ENCODE measurements around the gene MXD3.

Gene MXD3

GRCh38 chr5:177302354-177303110 is 9.2 kb downstream of the MXD3 start:
- DNase-seq = no peak

DNA sequence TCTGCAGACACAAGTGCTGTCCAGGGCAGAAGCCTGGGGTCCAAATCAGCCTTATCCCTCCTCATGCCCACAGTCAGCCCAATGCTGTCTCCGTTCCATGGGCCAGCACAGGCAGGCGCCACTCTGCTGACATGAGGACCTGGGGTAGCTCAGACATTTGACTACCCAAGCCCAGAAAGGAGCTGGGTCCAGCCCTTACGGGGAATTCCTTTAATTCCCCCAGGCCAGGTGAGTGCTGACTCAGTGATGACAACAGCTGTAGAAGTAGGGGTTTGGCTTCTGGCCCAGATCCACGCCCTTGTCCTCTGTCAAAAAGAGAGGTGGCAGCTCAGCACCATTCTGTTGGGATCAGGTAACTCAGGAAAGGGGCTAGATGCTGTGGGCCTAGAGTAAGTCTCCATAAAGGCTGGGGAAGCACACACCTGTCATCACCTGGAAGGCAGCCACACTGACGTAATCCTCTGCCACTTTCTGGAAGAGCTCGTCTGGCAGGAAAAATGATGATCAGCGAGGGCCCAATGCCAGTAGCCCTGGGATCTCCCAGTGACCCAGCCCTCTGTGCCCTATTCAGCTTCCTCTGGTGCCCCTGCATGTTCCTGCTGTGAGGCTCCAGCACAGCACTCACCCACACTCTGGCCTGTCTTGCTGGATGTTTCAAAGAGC is 10.1 kb downstream of the MXD3 start:
- peak; percentile 81 for DNase-seq

DNA sequence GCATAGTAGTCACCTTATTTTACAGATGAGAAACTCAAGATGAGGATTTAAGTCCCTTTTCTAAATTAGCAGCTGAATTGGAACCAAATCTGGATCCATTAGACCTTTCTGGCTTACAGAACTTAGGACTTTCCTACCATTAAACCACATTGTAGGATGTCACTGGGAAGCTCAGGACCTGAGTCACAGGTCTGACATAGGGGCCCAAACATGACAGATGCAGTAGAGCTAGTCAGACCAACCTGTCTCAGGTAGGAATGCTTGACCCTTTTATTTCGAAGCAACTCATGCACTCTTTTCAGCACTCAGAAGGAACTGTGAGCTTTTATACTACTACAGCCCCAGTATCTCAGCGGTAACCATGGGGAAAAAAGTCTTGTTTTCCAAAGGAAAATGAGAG is 10.7 kb downstream of the MXD3 start:
- no peak for DNase-seq

GRCh38 chr5:177300236-177300880 is 11.3 kb downstream of the MXD3 start:
- DNase-seq = no peak

- DNase-seq = no peak
Measured at GRCh38 chr5:177299697-177300096, 12.0 kb downstream of the MXD3 start.

DNA sequence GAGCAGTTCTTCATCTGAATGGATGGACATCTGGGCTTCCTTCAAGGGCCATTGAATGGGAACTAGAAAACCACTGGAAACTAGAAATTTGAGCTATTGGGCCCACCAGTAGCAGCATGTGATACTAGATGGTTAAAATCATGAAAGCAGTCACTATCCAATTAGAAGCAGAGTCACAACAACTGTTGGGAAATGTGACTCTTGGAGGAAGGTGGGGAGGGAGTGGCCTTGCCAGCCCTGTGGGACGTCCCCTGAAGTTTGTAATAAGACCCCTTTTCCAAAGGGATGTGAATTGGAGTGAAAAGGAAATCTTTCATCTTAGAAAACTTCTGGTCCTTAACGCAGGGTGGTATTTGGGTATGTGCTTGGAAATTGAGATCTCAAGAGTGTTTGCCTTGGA is 13.8 kb downstream of the MXD3 start:
- no peak for DNase-seq

DNA sequence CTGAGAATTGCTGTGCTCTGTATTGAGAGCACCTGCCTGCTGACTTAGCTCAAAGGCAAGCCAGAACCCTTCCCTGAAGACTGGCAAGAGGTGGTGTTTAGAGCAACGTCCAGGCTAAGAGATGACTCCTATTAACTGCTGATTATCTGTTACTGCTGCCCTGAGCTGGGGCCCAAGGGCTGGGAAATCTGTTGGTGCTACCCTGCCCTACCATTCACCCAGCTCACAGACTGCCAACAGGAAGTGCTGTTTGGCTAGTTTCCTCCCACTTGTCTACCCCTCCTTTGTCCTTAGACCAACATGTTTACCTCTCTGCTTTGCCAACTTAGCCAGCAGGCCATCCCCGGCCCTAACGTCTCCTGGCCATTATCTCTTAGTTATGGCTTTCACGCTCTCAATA is 15.1 kb downstream of the MXD3 start:
- no peak for DNase-seq

GRCh38 chr5:177295924-177296323 is 15.8 kb downstream of the MXD3 start:
- DNase-seq = no peak

DNA sequence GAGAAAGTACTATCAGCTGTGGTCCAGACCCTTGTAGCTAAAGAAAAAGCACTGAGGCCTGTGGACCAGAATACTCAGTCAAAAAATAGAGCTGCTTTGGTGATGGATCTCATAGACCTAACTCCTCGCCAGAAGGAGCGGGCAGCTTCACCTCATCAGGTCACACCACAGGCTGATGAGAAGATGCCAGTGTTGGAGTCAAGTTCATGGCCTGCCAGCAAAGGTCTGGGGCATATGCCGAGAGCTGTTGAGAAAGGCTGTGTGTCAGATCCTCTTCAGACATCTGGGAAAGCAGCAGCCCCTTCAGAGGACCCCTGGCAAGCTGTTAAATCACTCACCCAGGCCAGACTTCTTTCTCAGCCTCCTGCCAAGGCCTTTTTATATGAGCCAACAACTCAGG is 17.1 kb downstream of the MXD3 start:
- DNase-seq = no peak

GRCh38 chr5:177293819-177294581 is 17.7 kb downstream of the MXD3 start:
- DNase-seq = no peak

DNA sequence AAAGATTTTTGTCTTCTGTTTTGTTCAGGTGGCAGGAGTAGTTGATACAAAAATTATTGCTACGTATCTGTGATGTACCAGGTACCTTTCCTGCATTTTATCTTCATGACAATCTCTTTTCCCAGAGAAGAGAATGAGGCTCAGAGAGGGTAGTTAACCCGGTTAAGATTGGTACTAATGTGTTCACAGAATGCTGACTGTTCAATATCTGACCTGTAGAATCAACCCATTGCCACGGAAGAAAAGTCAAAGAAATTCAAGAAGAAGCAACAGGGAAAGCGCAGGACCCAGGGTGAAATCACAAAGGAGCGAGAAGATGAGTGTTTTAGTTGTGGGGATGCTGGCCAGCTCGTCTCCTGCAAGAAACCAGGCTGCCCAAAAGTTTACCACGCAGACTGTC is 20.0 kb downstream of the MXD3 start:
- no peak for DNase-seq

GRCh38 chr5:177290816-177291596 is 20.7 kb downstream of the MXD3 start:
- no peak for DNase-seq

DNA sequence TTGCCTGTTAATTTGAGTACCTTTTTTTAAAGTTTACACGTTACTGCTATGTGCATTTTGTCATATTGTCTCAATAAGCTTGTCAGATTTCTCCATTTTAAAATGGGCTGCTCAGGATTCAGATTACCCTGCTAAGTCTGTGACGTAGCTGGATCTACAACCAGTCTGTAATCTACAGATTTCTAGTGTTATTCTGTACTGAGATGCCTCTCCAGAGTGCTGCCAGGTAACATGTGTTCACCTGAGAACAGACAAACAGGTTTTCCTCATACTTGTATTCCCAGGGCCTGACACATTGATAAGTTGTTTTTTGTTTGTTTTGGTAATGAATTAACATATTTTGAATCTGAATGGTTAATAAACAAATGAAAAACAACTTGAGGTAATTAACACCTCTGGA is 23.5 kb downstream of the MXD3 start:
- DNase-seq = no peak

DNA sequence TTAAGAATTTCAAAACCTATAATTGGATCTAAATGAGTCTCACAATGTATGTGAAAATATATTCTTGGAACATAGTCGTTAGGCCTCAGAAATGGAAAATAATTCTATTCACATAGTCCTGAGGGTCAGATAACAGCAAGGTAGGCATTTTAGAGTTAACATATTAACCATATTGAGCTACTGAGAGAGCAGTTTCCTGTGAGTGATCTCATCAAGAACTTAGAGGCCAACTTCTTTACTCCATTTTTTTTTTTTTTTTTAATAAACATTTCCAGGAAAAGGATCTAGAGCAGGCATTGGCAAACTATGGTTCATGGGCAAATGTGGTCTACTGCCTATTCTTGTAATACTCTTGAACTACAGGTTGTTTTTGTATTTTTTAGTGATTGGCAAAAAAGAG is 34.8 kb downstream of the MXD3 start:
- no peak for DNase-seq

DNA sequence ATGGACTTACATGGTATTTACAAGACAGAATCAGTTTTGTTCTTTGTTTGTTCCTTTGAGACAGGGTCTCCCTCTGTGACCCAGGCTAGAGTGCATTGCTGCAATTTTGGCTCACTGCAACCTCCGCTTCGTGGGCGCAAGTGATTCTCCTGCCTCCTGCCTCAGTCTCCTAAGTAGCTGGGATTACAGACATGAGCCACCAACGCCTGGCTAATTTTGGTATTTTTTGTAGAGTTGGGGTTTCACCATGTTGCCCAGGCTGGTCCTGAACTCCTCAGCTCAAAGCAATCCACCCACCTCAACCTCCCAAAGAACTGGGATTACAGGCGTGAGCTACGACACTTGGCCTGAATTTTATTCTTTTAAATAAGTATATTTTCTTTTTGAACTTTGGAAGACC is 35.8 kb downstream of the MXD3 start:
- no peak for DNase-seq

DNA sequence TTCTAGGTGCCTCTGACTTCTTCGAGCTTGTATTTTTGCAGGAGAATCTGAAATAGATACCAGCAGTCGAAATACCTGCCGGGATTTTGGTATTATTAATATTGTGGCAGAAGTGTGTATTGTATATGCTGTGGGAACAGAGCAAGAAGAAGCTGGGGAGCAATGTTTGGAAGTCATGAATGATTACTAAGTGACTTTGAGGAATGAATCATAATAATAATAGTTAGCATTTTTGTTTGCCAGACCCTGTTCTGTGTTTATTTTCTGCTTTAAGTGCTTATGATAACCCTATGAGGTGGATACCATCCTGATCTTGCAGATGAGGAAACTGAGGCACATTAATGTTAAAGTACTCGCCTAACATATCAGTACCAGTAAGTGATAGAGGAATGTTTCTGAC is 40.6 kb downstream of the MXD3 start:
- DNase-seq = no peak

DNA sequence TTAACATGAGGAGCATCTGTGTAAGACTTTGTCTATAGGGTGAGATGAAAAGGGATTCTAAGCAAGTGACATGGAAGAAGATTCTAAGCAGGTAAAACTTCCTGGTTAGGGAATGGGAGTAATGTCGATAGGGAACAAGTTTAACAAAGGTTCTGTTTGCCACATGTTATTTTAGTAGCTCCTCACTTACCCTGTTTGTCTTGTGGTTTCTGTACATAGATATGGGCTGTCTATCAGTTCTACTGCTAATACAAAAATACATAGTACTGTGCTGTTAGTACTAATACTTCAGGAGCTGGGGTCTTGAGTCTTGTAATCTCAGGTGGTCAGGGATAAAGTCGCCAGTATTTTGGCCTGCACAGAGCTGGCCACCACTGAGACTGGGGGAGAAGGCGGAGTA is 41.0 kb downstream of the MXD3 start:
- no peak for DNase-seq

DNA sequence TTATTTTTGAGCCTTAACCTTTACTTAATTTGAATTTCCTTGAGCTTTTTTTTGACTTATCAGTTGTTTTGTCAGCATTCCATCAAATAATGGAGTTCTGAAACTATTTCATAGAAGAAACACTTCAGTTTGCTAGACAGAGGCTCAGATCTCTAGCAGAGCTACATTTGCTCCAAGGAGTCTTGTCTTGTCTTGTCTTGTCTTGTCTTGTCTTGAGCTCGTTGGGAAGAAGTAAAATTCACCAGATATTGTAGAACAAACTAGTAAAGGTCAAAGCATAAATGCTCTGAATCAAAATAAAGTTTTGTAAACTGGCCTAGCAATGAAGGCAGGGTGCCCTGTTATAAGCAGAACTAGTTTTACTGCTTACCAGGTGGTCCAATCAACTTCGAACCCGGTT is 41.7 kb downstream of the MXD3 start:
- no peak for DNase-seq

GRCh38 chr5:177269232-177269895 is 42.3 kb downstream of the MXD3 start:
- DNase-seq = no peak

DNA sequence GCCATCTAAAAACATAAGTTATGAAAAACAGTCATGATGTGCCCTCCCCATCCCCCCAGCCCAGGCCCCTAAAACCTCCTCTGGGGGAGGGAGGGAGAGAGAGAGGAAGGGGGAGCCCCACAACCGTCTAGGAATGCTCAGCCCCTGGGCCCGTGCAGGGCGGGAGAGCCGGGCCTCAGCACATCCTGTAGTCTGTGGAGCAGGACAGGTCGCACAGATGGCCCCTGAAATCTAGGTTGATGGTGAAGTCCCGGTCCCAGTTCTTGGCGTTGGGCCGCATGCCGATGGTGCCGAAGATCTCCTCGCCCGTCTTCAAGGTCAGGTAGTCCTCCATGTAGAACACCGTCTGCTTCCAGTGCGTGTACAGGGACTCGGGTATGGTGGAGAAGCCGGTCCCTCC is 46.3 kb downstream of the MXD3 start:
- no peak for DNase-seq

- no peak for DNase-seq
Measured at GRCh38 chr5:177264178-177264577, 47.5 kb downstream of the MXD3 start.

DNA sequence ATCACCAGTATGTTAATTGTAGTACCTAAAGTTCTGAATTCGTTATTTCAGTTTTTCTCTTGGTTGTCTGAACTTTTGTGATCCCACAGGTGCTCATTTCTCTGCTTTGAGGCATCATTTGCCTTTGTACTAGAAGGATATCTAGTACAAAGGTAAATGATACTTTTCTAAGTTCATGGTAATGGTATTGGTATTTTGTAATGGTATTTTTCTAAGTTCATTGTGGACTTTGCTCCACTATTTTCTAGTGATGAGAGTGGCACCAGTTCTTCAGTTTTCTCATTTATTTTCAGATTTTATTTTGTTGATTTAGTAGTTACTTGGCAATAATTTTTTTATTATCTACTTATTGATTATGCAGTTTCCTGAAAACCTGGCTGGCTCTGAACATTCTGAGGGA is 50.2 kb downstream of the MXD3 start:
- DNase-seq = no peak

All from DMS79 (cell line).